RWPE2 (cell line): ENCODE measurements around the gene MBNL3.
"Not testable (repeated sequence)": the region's sequence is repeated elsewhere in the genome, so short reads cannot be mapped to it uniquely, and the experiment has no call there.

ENCODE experiments used
- ATAC-seq: fragments of 200-7000 bp; cut with Tn5 transposase; 3 replicates; pipeline ENCODE4 v1.9.1; 2021; ENCODE audit warnings: low read depth
- DNase-seq: peaks from one replicate; pipeline ENCODE4 v3.0.0-alpha.2; 2020; ENCODE audit warnings: low spot score
- H3K27ac ChIP-seq: fragments of 450-650 bp; 2 replicates; pipeline ENCODE4 v1.5.1; 2017; ENCODE audit warnings: mild to moderate bottlenecking; ENCODE audit not compliant: poor library complexity, severe bottlenecking
- H3K27me3 ChIP-seq: fragments of 250-450 bp; sonication (Bioruptor Pico); 2 replicates; pipeline ENCODE4 v1.5.1; 2021; ENCODE audit warnings: mild to moderate bottlenecking, moderate library complexity; ENCODE audit not compliant: insufficient read depth, poor library complexity, severe bottlenecking
- H3K36me3 ChIP-seq: fragments of 250-450 bp; sonication (Bioruptor Pico); 2 replicates; pipeline ENCODE4 v1.5.1; 2020; ENCODE audit warnings: low read depth, mild to moderate bottlenecking, moderate library complexity
- H3K4me1 ChIP-seq: fragments of 250-450 bp; sonication (Bioruptor Pico); 2 replicates; pipeline ENCODE4 v1.5.1; 2021; ENCODE audit warnings: mild to moderate bottlenecking, moderate library complexity; ENCODE audit not compliant: insufficient read depth, poor library complexity, severe bottlenecking
- H3K4me3 ChIP-seq: fragments of 250-450 bp; sonication (Bioruptor Pico); 2 replicates; pipeline ENCODE4 v1.5.1; 2021; ENCODE audit warnings: mild to moderate bottlenecking, moderate library complexity; ENCODE audit not compliant: severe bottlenecking
- H3K9me3 ChIP-seq: fragments of 250-450 bp; sonication (Bioruptor Pico); 2 replicates; pipeline ENCODE4 v1.5.1; 2021; ENCODE audit warnings: mild to moderate bottlenecking, moderate library complexity; ENCODE audit not compliant: severe bottlenecking
- TF ChIP-seq, protein P1 (sequence below): fragments of 450-650 bp; IDR thresholded peaks from one replicate; pipeline ENCODE4 v1.5.1; 2017; ENCODE audit warnings: mild to moderate bottlenecking, moderate library complexity; ENCODE audit not compliant: poor library complexity, severe bottlenecking

Gene MBNL3

GRCh38 chrX:132333351-132333750 lies 155.5 kb downstream of the MBNL3 start:
- H3K27me3 ChIP-seq = no peaks in the 10 kb centered on the region
- no peak for ATAC-seq
- H3K4me3 ChIP-seq = no peak overlapping the region
- no peak overlapping the region for H3K27ac ChIP-seq
- H3K4me1 ChIP-seq = no peaks in the 10 kb centered on the region
- no peaks in the 10 kb centered on the region for H3K9me3 ChIP-seq
- DNase-seq = no peak
- no peaks in the 10 kb centered on the region for H3K36me3 ChIP-seq
- TF ChIP-seq, protein P1, sequence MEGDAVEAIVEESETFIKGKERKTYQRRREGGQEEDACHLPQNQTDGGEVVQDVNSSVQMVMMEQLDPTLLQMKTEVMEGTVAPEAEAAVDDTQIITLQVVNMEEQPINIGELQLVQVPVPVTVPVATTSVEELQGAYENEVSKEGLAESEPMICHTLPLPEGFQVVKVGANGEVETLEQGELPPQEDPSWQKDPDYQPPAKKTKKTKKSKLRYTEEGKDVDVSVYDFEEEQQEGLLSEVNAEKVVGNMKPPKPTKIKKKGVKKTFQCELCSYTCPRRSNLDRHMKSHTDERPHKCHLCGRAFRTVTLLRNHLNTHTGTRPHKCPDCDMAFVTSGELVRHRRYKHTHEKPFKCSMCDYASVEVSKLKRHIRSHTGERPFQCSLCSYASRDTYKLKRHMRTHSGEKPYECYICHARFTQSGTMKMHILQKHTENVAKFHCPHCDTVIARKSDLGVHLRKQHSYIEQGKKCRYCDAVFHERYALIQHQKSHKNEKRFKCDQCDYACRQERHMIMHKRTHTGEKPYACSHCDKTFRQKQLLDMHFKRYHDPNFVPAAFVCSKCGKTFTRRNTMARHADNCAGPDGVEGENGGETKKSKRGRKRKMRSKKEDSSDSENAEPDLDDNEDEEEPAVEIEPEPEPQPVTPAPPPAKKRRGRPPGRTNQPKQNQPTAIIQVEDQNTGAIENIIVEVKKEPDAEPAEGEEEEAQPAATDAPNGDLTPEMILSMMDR = no peak

DNA sequence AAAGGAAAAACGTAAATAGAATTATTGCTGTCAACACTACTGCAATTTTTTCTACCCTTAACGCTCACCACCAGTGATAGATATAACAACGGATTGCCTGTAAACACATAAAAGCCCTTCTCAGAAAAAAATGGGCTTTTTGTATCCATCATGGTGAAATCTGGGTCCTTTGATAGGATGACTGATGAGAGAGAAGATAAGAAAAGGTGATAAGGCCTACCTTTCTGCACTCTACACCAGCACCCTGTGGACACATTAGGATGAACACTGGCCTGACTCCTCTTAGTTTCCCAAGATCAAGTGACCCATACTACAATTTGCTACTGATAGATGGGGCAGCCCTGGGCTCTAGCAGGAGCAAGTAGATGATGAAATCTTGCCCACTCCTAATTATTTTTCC lies 157.3 kb downstream of the MBNL3 start:
- Histone ChIP-seq H3K4me1 (no peaks in the 10 kb centered on the region), H3K27ac (no peak overlapping the region), H3K9me3 (no peaks in the 10 kb centered on the region), H3K4me3 (no peak overlapping the region), H3K36me3 (no peaks in the 10 kb centered on the region), H3K27me3 (no peaks in the 10 kb centered on the region)
- DNase-seq (no peak), ATAC-seq (no peak)
- TF ChIP-seq, protein P1 = no peak

GRCh38 chrX:132331000-132331399 lies 157.8 kb downstream of the MBNL3 start:
- no peak for ATAC-seq

DNA sequence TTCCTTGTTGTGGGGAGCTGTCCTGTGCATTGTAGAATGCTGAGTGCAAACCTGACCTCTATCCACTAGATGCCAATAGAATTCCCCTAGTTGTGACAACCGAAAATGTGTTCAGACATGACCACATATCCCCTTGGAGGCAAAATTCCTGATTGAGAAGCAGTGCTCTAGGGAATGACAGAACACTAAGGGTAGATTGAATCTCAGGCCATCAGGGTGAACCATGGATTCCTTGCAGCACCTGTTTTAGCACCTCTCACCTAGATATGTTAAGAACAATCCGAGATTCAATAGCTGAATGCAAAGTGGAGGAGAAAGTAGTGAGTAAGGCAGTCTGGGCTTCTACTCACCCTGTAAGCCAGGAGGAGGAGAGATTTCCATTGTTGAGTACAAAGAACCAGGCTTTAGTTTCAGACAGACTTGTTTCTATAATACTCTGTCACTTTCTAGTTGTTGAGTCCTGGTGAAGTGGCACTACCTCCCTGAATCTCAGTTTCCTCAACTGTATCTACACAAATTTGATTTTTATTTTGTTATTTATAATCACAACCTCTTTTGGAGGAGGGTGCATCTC lies 158.6 kb downstream of the MBNL3 start:
- ATAC-seq (no peak), DNase-seq (no peak)
- no peak overlapping the region for H3K4me3 ChIP-seq
- H3K27ac ChIP-seq = no peak overlapping the region
- H3K27me3 ChIP-seq = no peaks in the 10 kb centered on the region
- H3K36me3 ChIP-seq = no peaks in the 10 kb centered on the region
- H3K9me3 ChIP-seq = no peaks in the 10 kb centered on the region
- H3K4me1 ChIP-seq = no peaks in the 10 kb centered on the region
- TF ChIP-seq, protein P1 = no peak

More at GRCh38 chrX:132331000-132331399, 157.8 kb downstream of the MBNL3 start:
- TF ChIP-seq, protein P1 = no peak
- Histone ChIP-seq H3K36me3 (no peaks in the 10 kb centered on the region), H3K4me3 (no peak overlapping the region), H3K9me3 (no peaks in the 10 kb centered on the region), H3K4me1 (no peaks in the 10 kb centered on the region), H3K27ac (no peak overlapping the region), H3K27me3 (no peaks in the 10 kb centered on the region)
- no peak for DNase-seq

- H3K9me3 ChIP-seq, H3K27me3 ChIP-seq, DNase-seq, H3K4me3 ChIP-seq, H3K4me1 ChIP-seq, H3K27ac ChIP-seq, H3K36me3 ChIP-seq, ATAC-seq: not testable (repeated sequence)
Measured at GRCh38 chrX:132326960-132327359, 161.9 kb downstream of the MBNL3 start.
